ENCODE results near the gene ZNF814.
A peak's percentile ranks its signal among the peaks of the same experiment; 100 is the strongest.
"Not testable (repeated sequence)": the region's sequence is repeated elsewhere in the genome, so short reads cannot be mapped to it uniquely, and the experiment has no call there.

Gene ZNF814

GRCh38 chr19:57888560-57889231, at the start of gene ZNF814:
ZNF814 (minus strand) TSS chr19:57889037; CDS start chr19:57888802, 235 bp downstream.
- H3K27ac ChIP-seq (ENCODE audit: low read depth, low read length) = peak within 1 kb of the TSS; percentile 41; the same call in 1 of the 2 replicates
- H3K79me2 ChIP-seq (ENCODE audit: control insufficient read depth, insufficient read depth, low read length, unreplicated experiment) = peaks cover 36% of the 10 kb centered on the region
- peak within 1 kb of the TSS; percentile 87 for H2AFZ ChIP-seq (ENCODE audit: low read length, unreplicated experiment)
- H3K36me3 ChIP-seq (ENCODE audit: insufficient read depth, low read length) = peaks cover 9% of the 10 kb centered on the region; the same call in 1 of the 2 replicates
- H3K4me1 ChIP-seq (ENCODE audit: control insufficient read depth, insufficient read depth, low read length, unreplicated experiment) = no peaks in the 10 kb centered on the region
- no peaks in the 10 kb centered on the region for H3K27me3 ChIP-seq (ENCODE audit: insufficient read depth, low read length)
- H3K4me3 ChIP-seq (ENCODE audit: low read depth, low read length) = peak within 1 kb of the TSS; percentile 95

- Histone ChIP-seq H3K79me2 (ENCODE audit: control insufficient read depth, insufficient read depth, low read length, unreplicated experiment) (peaks cover 7% of the 10 kb centered on the region), H3K4me1 (ENCODE audit: control insufficient read depth, insufficient read depth, low read length, unreplicated experiment) (no peaks in the 10 kb centered on the region), H2AFZ (ENCODE audit: low read length, unreplicated experiment) (no peak overlapping the region), H3K36me3 (ENCODE audit: insufficient read depth, low read length) (peaks cover 19% of the 10 kb centered on the region), H3K27ac (ENCODE audit: low read depth, low read length) (no peak overlapping the region), H3K27me3 (ENCODE audit: insufficient read depth, low read length) (no peaks in the 10 kb centered on the region), H3K4me3 (ENCODE audit: low read depth, low read length) (peak overlapping the region; percentile 94; the same call in 1 of the 2 replicates)
Measured at GRCh38 chr19:57935731-57936130, 46.9 kb upstream of the ZNF814 start.

- H3K27me3 ChIP-seq (ENCODE audit: insufficient read depth, low read length) = no peaks in the 10 kb centered on the region
- peaks cover 24% of the 10 kb centered on the region for H3K36me3 ChIP-seq (ENCODE audit: insufficient read depth, low read length)
- no peak within 1 kb of the TSS for H3K27ac ChIP-seq (ENCODE audit: low read depth, low read length)
- H3K79me2 ChIP-seq (ENCODE audit: control insufficient read depth, insufficient read depth, low read length, unreplicated experiment) = peaks cover 7% of the 10 kb centered on the region
- H3K4me1 ChIP-seq (ENCODE audit: control insufficient read depth, insufficient read depth, low read length, unreplicated experiment) = no peaks in the 10 kb centered on the region
- H3K4me3 ChIP-seq (ENCODE audit: low read depth, low read length) = peak within 1 kb of the TSS; percentile 94
- peak within 1 kb of the TSS; percentile 97 for H2AFZ ChIP-seq (ENCODE audit: low read length, unreplicated experiment)
Measured at GRCh38 chr19:57934820-57935665, 46.2 kb upstream of the ZNF814 start, which contains the start of gene ZNF418. ZNF418 (minus strand) TSS chr19:57935402; CDS start chr19:57933822, 1,580 bp downstream.

- Histone ChIP-seq H3K4me1 (ENCODE audit: control insufficient read depth, insufficient read depth, low read length, unreplicated experiment) (no peaks in the 10 kb centered on the region), H2AFZ (ENCODE audit: low read length, unreplicated experiment) (no peak overlapping the region), H3K27me3 (ENCODE audit: insufficient read depth, low read length) (no peaks in the 10 kb centered on the region), H3K36me3 (ENCODE audit: insufficient read depth, low read length) (peaks cover 45% of the 10 kb centered on the region), H3K4me3 (ENCODE audit: low read depth, low read length) (no peak overlapping the region), H3K79me2 (ENCODE audit: control insufficient read depth, insufficient read depth, low read length, unreplicated experiment) (no peaks in the 10 kb centered on the region), H3K27ac (ENCODE audit: low read depth, low read length) (no peak overlapping the region)
Measured at GRCh38 chr19:57927587-57927986, 38.8 kb upstream of the ZNF814 start.

- H3K27me3 ChIP-seq (ENCODE audit: insufficient read depth, low read length); H2AFZ ChIP-seq (ENCODE audit: low read length, unreplicated experiment); H3K4me1 ChIP-seq (ENCODE audit: control insufficient read depth, insufficient read depth, low read length, unreplicated experiment): not testable (repeated sequence)
- peak within 1 kb of the TSS; percentile 9; the same call in 1 of the 2 replicates for H3K27ac ChIP-seq (ENCODE audit: low read depth, low read length)
- peak within 1 kb of the TSS; percentile 97 for H3K4me3 ChIP-seq (ENCODE audit: low read depth, low read length)
- peaks cover 10% of the 10 kb centered on the region; the same call in 1 of the 2 replicates for H3K36me3 ChIP-seq (ENCODE audit: insufficient read depth, low read length)
- peaks cover 24% of the 10 kb centered on the region for H3K79me2 ChIP-seq (ENCODE audit: control insufficient read depth, insufficient read depth, low read length, unreplicated experiment)
Measured at GRCh38 chr19:57916168-57916995, 27.5 kb upstream of the ZNF814 start, which contains the start of gene ZNF417. ZNF417 (minus strand) TSS chr19:57916592; CDS start chr19:57916411, 181 bp downstream.

GRCh38 chr19:57914531-57914930, 25.7 kb upstream of the ZNF814 start:
- Histone ChIP-seq H3K4me3 (ENCODE audit: low read depth, low read length) (no peak overlapping the region), H3K27me3 (ENCODE audit: insufficient read depth, low read length) (no peaks in the 10 kb centered on the region), H3K79me2 (ENCODE audit: control insufficient read depth, insufficient read depth, low read length, unreplicated experiment) (peaks cover 24% of the 10 kb centered on the region), H2AFZ (ENCODE audit: low read length, unreplicated experiment) (no peak overlapping the region), H3K4me1 (ENCODE audit: control insufficient read depth, insufficient read depth, low read length, unreplicated experiment) (no peaks in the 10 kb centered on the region), H3K27ac (ENCODE audit: low read depth, low read length) (no peak overlapping the region), H3K36me3 (ENCODE audit: insufficient read depth, low read length) (peaks cover 8% of the 10 kb centered on the region; the same call in 1 of the 2 replicates)

GRCh38 chr19:57907394-57907793, 18.6 kb upstream of the ZNF814 start:
- H3K79me2 ChIP-seq (ENCODE audit: control insufficient read depth, insufficient read depth, low read length, unreplicated experiment) = no peaks in the 10 kb centered on the region
- H2AFZ ChIP-seq (ENCODE audit: low read length, unreplicated experiment) = no peak overlapping the region
- no peaks in the 10 kb centered on the region for H3K27me3 ChIP-seq (ENCODE audit: insufficient read depth, low read length)
- H3K27ac ChIP-seq (ENCODE audit: low read depth, low read length) = no peak overlapping the region
- H3K36me3 ChIP-seq (ENCODE audit: insufficient read depth, low read length) = peaks cover 6% of the 10 kb centered on the region; the same call in 1 of the 2 replicates
- H3K4me3 ChIP-seq (ENCODE audit: low read depth, low read length) = no peak overlapping the region
- H3K4me1 ChIP-seq (ENCODE audit: control insufficient read depth, insufficient read depth, low read length, unreplicated experiment) = no peaks in the 10 kb centered on the region

GRCh38 chr19:57905258-57905657, 16.4 kb upstream of the ZNF814 start:
- no peak overlapping the region for H3K27ac ChIP-seq (ENCODE audit: low read depth, low read length)
- no peaks in the 10 kb centered on the region for H3K36me3 ChIP-seq (ENCODE audit: insufficient read depth, low read length)
- no peaks in the 10 kb centered on the region for H3K79me2 ChIP-seq (ENCODE audit: control insufficient read depth, insufficient read depth, low read length, unreplicated experiment)

GRCh38 chr19:57903618-57904184, 14.9 kb upstream of the ZNF814 start:
- no peaks in the 10 kb centered on the region for H3K4me1 ChIP-seq (ENCODE audit: control insufficient read depth, insufficient read depth, low read length, unreplicated experiment)
- H2AFZ ChIP-seq (ENCODE audit: low read length, unreplicated experiment) = no peak overlapping the region
- no peak overlapping the region for H3K4me3 ChIP-seq (ENCODE audit: low read depth, low read length)
- H3K27me3 ChIP-seq (ENCODE audit: insufficient read depth, low read length) = no peaks in the 10 kb centered on the region
- no peak overlapping the region for H3K27ac ChIP-seq (ENCODE audit: low read depth, low read length)
- H3K79me2 ChIP-seq (ENCODE audit: control insufficient read depth, insufficient read depth, low read length, unreplicated experiment) = no peaks in the 10 kb centered on the region
- H3K36me3 ChIP-seq (ENCODE audit: insufficient read depth, low read length) = no peaks in the 10 kb centered on the region

More at GRCh38 chr19:57905258-57905657, 16.4 kb upstream of the ZNF814 start:
- no peaks in the 10 kb centered on the region for H3K4me1 ChIP-seq (ENCODE audit: control insufficient read depth, insufficient read depth, low read length, unreplicated experiment)
- H2AFZ ChIP-seq (ENCODE audit: low read length, unreplicated experiment) = no peak overlapping the region
- H3K4me3 ChIP-seq (ENCODE audit: low read depth, low read length) = no peak overlapping the region
- no peaks in the 10 kb centered on the region for H3K27me3 ChIP-seq (ENCODE audit: insufficient read depth, low read length)

GRCh38 chr19:57900311-57900710, 11.5 kb upstream of the ZNF814 start:
- H2AFZ ChIP-seq (ENCODE audit: low read length, unreplicated experiment) = no peak overlapping the region
- no peaks in the 10 kb centered on the region for H3K27me3 ChIP-seq (ENCODE audit: insufficient read depth, low read length)
- H3K4me3 ChIP-seq (ENCODE audit: low read depth, low read length) = no peak overlapping the region
- no peaks in the 10 kb centered on the region for H3K79me2 ChIP-seq (ENCODE audit: control insufficient read depth, insufficient read depth, low read length, unreplicated experiment)
- no peaks in the 10 kb centered on the region for H3K36me3 ChIP-seq (ENCODE audit: insufficient read depth, low read length)
- H3K27ac ChIP-seq (ENCODE audit: low read depth, low read length) = no peak overlapping the region
- no peaks in the 10 kb centered on the region for H3K4me1 ChIP-seq (ENCODE audit: control insufficient read depth, insufficient read depth, low read length, unreplicated experiment)
